B cell (primary cell): Measurements from ENCODE around the gene BNC2.

Experiments used
- EZH2 ChIP-seq: IDR thresholded peaks from 2 replicates; pipeline ENCODE4 v1.6.1; 2012; ENCODE audit warnings: borderline replicate concordance, low read depth, mild to moderate bottlenecking, moderate library complexity, low read length; ENCODE audit not compliant: insufficient read depth, poor library complexity, severe bottlenecking
- TF ChIP-seq, protein P1 (sequence below): fragments of 200-600 bp; IDR thresholded peaks from one replicate; pipeline ENCODE4 v1.8.0; 2022; ENCODE audit warnings: antibody characterized with exemption, mild to moderate bottlenecking

DNA sequence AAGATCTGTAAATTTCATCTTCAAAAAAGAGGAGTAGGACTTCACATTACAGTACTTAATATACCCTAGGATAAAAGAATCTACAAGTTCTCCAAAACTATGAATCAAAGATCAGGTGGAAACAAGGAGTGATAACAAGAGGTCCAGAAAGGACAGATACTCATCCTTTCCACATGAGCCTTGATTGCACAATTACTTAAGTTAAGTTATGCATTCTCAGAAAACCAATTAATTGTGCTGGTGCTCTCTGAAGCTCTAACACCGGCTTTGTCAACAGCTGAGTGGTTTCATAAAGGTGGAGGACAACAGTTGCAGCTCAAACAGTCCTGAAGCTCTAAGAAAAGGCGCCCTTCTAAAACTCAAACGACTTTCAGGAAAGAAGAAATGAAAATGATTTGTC is 251.9 kb downstream of the BNC2 start:
- TF ChIP-seq, protein P1, sequence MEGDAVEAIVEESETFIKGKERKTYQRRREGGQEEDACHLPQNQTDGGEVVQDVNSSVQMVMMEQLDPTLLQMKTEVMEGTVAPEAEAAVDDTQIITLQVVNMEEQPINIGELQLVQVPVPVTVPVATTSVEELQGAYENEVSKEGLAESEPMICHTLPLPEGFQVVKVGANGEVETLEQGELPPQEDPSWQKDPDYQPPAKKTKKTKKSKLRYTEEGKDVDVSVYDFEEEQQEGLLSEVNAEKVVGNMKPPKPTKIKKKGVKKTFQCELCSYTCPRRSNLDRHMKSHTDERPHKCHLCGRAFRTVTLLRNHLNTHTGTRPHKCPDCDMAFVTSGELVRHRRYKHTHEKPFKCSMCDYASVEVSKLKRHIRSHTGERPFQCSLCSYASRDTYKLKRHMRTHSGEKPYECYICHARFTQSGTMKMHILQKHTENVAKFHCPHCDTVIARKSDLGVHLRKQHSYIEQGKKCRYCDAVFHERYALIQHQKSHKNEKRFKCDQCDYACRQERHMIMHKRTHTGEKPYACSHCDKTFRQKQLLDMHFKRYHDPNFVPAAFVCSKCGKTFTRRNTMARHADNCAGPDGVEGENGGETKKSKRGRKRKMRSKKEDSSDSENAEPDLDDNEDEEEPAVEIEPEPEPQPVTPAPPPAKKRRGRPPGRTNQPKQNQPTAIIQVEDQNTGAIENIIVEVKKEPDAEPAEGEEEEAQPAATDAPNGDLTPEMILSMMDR: no peak
- TF ChIP-seq EZH2: no peak
